ENCODE results near the gene TES.

TES gene

DNA sequence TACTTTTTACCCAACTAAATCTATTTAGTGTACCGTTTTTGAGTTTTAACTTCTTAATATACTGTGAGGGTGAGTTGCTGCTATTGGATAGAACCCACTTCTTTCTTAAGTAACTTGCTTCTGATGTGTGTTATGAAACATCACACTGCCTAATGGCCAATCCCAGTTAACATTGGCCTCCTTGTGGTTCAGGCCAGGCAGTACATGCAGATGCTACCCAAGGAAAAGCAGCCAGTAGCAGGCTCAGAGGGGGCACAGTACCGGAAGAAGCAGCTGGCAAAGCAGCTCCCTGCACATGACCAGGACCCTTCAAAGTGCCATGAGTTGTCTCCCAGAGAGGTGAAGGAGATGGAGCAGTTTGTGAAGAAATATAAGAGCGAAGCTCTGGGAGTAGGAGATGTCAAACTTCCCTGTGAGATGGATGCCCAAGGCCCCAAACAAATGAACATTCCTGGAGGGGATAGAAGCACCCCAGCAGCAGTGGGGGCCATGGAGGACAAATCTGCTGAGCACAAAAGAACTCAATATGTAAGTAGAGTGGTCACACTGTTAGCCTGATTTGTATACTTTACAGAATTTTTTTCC lies 39.7 kb downstream of the TES start:
- DNase-seq, result no peak

- DNase-seq, result no peak
Observed at GRCh38 chr7:116251675-116252074, 41.3 kb downstream of the TES start.

DNA sequence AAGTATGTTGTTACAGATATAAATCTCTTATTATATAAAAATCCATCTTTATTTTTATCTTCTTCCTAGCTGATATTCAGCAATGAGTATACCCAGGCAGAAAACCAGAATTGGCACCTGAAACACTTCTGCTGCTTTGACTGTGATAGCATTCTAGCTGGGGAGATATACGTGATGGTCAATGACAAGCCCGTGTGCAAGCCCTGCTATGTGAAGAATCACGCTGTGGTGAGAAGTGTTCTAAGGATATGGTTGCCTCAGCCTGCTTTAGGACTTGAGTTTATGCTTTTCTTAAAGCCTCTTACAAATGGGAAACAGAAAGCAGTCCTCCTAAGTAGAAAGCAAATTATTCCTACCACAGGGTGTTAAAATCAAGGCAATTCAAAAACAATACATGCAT lies 41.9 kb downstream of the TES start:
- DNase-seq, result no peak

GRCh38 chr7:116257156-116257555 lies 46.8 kb downstream of the TES start:
- DNase-seq, result no peak

DNA sequence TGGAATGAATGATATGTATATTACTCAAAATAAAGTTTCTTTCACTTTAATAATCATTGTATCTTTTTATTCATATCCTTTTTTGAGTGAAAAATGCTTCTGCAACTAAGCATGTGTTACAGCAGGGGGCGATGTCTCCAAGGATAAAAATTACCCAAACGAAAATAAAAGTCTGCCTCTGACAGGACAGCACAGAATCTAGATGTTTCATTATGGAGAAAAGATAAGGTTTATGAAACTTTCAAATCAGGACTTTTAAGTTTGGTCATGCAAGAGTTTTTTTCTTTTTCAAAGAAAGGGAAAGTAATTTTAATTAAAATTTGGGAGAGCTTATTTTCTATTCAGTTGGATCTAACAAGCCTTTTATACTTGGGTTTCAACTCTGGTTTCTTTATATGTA lies 48.4 kb downstream of the TES start:
- no peak for DNase-seq

DNA sequence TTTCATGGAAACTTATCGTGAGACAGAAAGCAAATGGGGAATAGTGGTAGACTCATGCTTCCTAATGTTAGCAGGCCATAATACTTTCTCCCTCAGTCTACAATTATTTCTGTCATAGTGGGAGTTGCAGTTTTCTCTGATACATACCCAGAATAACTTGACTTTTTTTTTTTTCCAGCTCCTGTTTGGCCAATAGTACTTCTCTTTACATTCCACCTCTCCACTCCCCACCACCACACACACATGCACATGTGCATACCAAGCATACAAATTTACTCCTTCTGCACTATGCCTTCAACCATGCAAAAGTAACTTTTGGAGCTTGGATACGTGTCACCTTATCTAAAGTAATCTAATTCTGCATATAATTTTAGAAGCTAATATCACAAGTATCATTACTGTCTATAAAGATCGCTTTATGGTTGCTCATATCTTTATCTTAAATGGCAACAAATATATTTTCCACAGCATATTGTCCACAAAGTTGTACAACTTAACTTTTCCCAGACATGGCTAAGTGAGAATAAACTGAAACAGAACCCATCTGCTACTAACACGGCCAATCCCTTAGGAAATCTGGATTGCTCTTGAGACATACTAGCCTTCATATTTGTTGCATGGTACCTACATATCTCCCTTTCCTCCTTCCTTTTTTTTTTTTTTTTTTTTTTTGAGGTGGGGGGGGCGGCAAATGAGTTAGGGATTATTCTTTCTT lies 49.0 kb downstream of the TES start:
- DNase-seq, result no peak

GRCh38 chr7:116259871-116260440 lies 49.6 kb downstream of the TES start:
- DNase-seq, result no peak

GRCh38 chr7:116261904-116262303 lies 51.6 kb downstream of the TES start:
- no peak for DNase-seq

- no peak for DNase-seq
Observed at GRCh38 chr7:116265881-116266280, 55.5 kb downstream of the TES start.

DNA sequence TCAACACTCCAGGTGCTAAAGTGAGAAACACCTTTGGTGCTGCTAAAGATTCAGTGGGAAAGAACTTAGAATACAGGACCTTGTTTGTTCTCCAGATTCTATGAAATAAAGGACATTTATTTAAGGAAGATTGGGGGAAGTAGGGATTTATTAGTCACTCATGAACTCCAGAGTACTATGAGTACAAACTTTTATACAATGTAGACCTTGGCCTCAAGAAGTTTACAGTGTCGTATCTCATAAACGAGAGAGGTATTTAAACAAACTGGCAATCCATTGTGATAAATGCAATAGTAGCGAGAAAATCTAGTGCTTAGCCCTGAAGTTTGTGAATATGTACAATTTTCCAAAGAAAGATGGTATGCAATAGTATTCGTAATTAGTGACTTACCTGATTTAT lies 59.1 kb downstream of the TES start:
- DNase-seq, result no peak

GRCh38 chr7:116271161-116271913 lies 61.0 kb downstream of the TES start:
- DNase-seq, result no peak

DNA sequence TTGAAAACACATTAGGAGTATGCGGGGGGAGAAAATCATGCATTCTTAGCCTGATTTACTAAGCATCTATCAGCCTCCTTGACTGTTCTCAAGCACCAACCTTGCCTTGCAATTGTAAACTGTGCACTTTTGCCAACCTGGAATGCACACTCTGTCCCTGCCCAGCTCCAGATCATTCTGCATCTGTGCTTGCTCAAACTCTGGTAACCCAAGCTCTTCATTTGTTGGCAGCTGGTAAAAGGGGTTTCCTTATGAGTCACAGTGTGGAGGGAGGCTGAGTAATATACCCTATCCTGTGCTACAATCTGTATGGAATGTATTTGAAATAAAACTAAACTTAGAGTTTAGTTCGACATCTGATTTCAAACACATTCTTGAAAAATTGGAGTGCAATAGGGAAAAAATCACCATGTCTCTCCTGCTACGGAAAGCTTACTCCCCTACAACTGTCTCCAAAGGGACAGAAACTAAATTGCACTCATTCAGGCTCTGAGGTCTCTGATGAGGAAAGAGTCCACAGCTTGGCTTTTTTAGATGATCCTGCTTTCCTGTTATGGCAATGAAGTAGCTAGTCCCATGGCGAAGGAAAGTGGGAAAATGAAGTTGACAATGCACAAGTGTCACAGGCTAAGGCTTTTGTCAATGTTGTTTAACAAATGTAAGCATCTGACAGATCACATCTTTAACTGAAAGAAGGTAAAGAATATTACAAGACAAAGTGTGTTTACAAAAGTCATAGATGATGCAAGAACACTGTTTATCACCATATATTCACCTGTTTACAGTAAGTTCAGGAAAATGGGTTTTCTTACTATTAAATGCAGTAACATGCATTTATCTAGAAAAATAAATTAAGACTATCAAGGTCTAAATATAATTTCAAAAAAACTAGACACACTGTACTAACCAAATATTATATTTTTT lies 61.9 kb downstream of the TES start:
- DNase-seq, result no peak

- DNase-seq, result no peak
Observed at GRCh38 chr7:116273283-116273917, 63.1 kb downstream of the TES start.

DNA sequence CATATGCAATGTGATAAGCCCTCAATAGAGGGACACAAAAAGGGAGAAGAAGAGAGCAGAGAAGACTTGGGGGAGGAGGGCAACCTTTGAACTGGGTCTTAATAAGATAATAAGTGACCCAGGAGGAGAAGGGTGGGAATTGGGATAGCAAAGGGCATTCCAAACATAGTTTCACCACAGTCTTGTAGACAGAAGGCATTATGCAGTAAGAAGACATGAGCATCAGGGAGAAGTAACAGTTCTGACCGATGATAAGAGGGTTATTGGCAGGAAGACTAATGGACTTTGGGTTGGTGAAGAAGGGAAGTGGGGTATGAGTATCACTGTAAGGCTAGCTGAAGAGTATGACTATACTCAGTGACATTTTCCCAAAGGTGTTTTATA lies 63.6 kb downstream of the TES start:
- no peak for DNase-seq

- no peak for DNase-seq
Observed at GRCh38 chr7:116277070-116277469, 66.7 kb downstream of the TES start.

GRCh38 chr7:116279217-116279616 lies 68.9 kb downstream of the TES start:
- DNase-seq, result no peak

DNA sequence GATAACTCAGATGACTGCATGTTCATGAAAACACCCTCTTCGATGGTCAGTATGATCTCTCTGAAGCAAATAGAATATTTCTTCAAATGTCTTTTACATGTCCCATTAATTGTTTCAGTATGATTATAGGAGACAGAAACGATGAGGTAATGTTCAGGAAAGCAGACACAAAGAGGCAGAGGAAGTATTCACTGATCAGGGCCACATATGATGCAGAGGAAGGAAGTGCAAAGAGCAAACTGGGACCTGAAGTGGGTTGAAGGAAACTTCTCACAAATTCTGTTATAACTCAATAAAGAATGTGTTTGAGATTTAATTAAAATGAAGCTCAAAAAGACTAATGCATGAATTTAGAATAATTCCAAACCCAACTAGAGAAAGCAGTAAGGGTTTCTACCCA lies 70.5 kb downstream of the TES start:
- DNase-seq, result no peak

- DNase-seq, result no peak
Observed at GRCh38 chr7:116283595-116284204, 73.4 kb downstream of the TES start.

DNA sequence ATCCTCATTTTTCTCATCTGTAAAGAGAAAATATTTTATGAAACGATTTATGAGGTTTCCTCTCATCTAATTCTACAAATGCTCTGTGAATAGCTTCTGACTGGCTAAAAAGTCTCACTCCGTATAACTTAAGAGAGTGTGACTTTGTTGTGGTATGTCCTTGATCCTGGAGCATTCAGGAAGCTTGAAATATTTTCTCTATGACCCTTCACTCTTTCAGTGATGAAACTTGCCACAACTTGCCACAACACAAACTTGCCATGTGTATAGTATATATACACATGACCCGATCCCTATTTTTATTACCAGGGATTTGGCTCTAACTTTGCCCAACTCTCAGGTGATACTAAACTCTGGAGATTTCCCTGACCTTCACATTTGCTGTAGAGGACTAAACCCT lies 74.1 kb downstream of the TES start:
- DNase-seq, result no peak

DNA sequence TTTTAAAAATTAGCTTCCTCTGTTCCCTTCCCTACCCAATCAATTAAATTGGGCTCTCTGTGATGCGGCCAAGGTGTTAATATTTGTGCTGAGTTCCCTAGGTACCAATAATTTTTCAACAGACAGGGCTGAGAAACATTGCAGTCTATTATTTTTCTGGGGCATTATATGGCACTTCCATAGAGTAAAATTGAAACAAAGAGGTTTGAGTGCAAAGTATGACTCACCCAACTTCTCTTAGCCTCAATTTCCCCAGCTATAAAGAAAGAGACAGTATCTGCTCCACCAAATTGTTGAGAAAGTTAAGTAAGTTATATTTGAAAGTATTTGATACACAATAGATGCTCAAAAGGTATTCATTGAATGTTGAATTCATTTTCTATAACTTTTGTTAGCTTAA lies 74.9 kb downstream of the TES start:
- DNase-seq, result no peak

DNA sequence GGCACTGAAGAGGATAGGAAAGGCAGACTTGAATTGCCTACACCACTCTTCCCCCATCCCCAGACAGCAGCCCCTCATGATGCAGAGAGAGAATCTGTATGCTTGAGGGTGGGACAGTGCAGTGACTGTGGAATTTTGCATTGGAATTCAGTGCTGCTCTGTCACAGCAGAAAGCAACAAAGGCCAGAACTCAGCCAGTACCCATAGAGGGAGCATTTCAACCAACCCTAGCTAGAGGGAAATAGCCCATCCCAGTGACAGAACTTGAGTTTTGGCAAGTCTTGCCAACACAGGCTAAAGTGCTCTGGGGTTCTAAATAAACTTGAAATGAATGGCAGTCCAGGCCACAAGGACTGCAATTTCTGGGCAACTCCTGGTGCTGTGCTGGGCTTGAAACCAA lies 80.4 kb downstream of the TES start:
- no peak for DNase-seq

DNA sequence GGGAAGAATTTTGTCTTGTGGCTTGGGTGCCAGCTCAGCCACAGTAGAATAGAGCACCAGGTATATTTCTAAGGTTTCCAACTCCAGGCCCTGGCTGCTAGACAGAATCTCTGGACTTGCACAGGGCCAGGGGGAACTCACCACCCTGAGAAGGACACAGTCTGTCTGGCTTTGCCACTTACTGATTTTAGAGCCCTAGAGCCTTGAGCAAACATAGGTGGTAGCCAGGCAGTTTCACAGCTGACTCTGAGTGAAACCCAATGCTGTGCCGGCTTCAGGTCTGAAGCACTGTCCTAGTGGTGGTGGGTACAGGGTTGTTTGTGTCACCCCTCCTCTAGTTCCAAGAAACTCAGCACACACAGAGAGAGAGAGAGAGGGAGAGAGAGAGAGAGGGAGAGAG lies 81.6 kb downstream of the TES start:
- DNase-seq, result no peak
